ENCODE measurements around the gene MYO5B.

GRCh38 chr18:50195689-50196088 lies 742 bp upstream of the MYO5B start:
- TF ChIP-seq MAX (IDR thresholded peaks at IDR 0.05; ENCODE audit: low read depth) = no peak
- TF ChIP-seq CTCF (IDR thresholded peaks at IDR 0.05) = no peak
- TF ChIP-seq REST (IDR thresholded peaks at IDR 0.05; ENCODE audit: low read depth, low read length) = no peak
- TF ChIP-seq NFIC (IDR thresholded peaks at IDR 0.05; ENCODE audit: borderline replicate concordance) = no peak
- TF ChIP-seq FOXM1 (IDR thresholded peaks at IDR 0.05; ENCODE audit: low read depth) = no peak
- no peak for TF ChIP-seq RFX5 (IDR thresholded peaks at IDR 0.05; ENCODE audit: low read length)

Data from SK-N-SH (cell line).